ENCODE results near the gene FTO.

FTO gene

GRCh38 chr16:54193665-54194333, 489.8 kb downstream of the FTO start:
- no peak for DNase-seq

- DNase-seq, result no peak
These were observed 490.4 kb downstream of the FTO start for GRCh38 chr16:54194334-54194743.

- DNase-seq, result no peak
These were observed 493.8 kb downstream of the FTO start for GRCh38 chr16:54197758-54198157.

- no peak for DNase-seq
These were observed 495.7 kb downstream of the FTO start for GRCh38 chr16:54199487-54200160.

GRCh38 chr16:54200161-54200534, 496.2 kb downstream of the FTO start:
- DNase-seq, result no peak

- DNase-seq, result no peak
These were observed 496.8 kb downstream of the FTO start for GRCh38 chr16:54200720-54201119.

- no peak for DNase-seq
These were observed 497.2 kb downstream of the FTO start for GRCh38 chr16:54201200-54201599.

All from cerebellar nuclear complex (tissue), 1 donor.